Neuronal stem cell (in vitro differentiated cells): ENCODE results near the gene C19orf73.

Experiments used
- DNase-seq: peaks from one replicate; pipeline ENCODE4 v3.0.0-alpha.2; 2013; ENCODE audit warnings: low spot score
- H2AFZ ChIP-seq: one replicate; pipeline ENCODE4 v1.6.1; 2013; ENCODE audit warnings: mild to moderate bottlenecking, low read length, inconsistent platforms
- H2AK5ac ChIP-seq: 2 replicates; pipeline ENCODE4 v1.6.1; 2013; ENCODE audit warnings: low read depth, mild to moderate bottlenecking, inconsistent platforms, low read length, moderate library complexity, mixed read lengths
- H2BK120ac ChIP-seq: 2 replicates; pipeline ENCODE4 v1.6.1; 2013; ENCODE audit warnings: low read depth, mild to moderate bottlenecking, inconsistent platforms, low read length, moderate library complexity, mixed read lengths
- H2BK12ac ChIP-seq: one replicate; pipeline ENCODE4 v1.6.1; 2013; ENCODE audit warnings: low read length, inconsistent platforms
- H2BK15ac ChIP-seq: 2 replicates; pipeline ENCODE4 v1.6.1; 2013; ENCODE audit warnings: mild to moderate bottlenecking, low read length, inconsistent platforms, mixed read lengths
- H2BK5ac ChIP-seq: one replicate; pipeline ENCODE4 v1.6.1; 2013; ENCODE audit warnings: inconsistent platforms, mild to moderate bottlenecking, low read length, moderate library complexity
- H3K14ac ChIP-seq: one replicate; pipeline ENCODE4 v1.6.1; 2013; ENCODE audit warnings: low read length, inconsistent platforms
- H3K18ac ChIP-seq: 2 replicates; pipeline ENCODE4 v1.6.1; 2013; ENCODE audit warnings: low read length, inconsistent platforms
- H3K23ac ChIP-seq: 2 replicates; pipeline ENCODE4 v1.6.1; 2013; ENCODE audit warnings: low read depth, mild to moderate bottlenecking, mixed read lengths, low read length, inconsistent platforms; ENCODE audit not compliant: poor library complexity
- H3K27ac ChIP-seq: replicated peaks from 3 replicates; pipeline ENCODE4 v1.5.1; 2013; ENCODE audit warnings: low read length, inconsistent platforms
- H3K27me3 ChIP-seq, 3 experiments: 2 replicates each; pipeline ENCODE4 v1.6.1; 2013; ENCODE audit warnings: low read length in 3 of 3, mild to moderate bottlenecking in 2 of 3, inconsistent platforms in 1 of 3, low read depth in 1 of 3, mixed read lengths in 1 of 3, moderate library complexity in 1 of 3; ENCODE audit not compliant: control insufficient read depth in 3 of 3, insufficient read depth in 3 of 3
- H3K36me3 ChIP-seq, 2 donors: replicated peaks in 1 of 2; 2 replicates each; pipeline ENCODE4 v1.6.1; 2013; ENCODE audit warnings: low read length in 2 of 2; ENCODE audit not compliant: control insufficient read depth in 2 of 2, insufficient read depth in 2 of 2
- H3K4ac ChIP-seq: 2 replicates; pipeline ENCODE4 v1.6.1; 2013; ENCODE audit warnings: inconsistent platforms, mild to moderate bottlenecking, low read length, moderate library complexity
- H3K4me1 ChIP-seq, 2 donors: 1 replicate in 1 of 2; 2 replicates in 1 of 2; pipeline ENCODE4 v1.6.1; 2013; ENCODE audit warnings: low read length in 2 of 2, low read depth in 1 of 2; ENCODE audit not compliant: control insufficient read depth in 2 of 2, insufficient read depth in 1 of 2
- H3K4me2 ChIP-seq: one replicate; pipeline ENCODE4 v1.6.1; 2013; ENCODE audit warnings: mild to moderate bottlenecking, low read length, inconsistent platforms; ENCODE audit not compliant: insufficient read depth, poor library complexity, severe bottlenecking
- H3K4me3 ChIP-seq, 2 donors: 2 replicates each; pipeline ENCODE4 v1.5.1; 2013; ENCODE audit warnings: low read length in 2 of 2, mild to moderate bottlenecking in 2 of 2, inconsistent platforms in 1 of 2, moderate library complexity in 1 of 2
- H3K79me1 ChIP-seq: one replicate; pipeline ENCODE4 v1.6.1; 2013; ENCODE audit warnings: low read depth, mild to moderate bottlenecking, inconsistent platforms, low read length, moderate library complexity
- H3K9ac ChIP-seq: one replicate; pipeline ENCODE4 v1.6.1; 2013; ENCODE audit warnings: mild to moderate bottlenecking, low read depth, low read length, inconsistent platforms; ENCODE audit not compliant: poor library complexity
- H3K9me3 ChIP-seq, 2 donors: replicated peaks in 1 of 2; 2 replicates each; pipeline versions ENCODE3 to v1.6.1; 2013; ENCODE audit warnings: low read length in 2 of 2, mild to moderate bottlenecking in 2 of 2, inconsistent platforms in 1 of 2, low read depth in 1 of 2, mixed read lengths in 1 of 2, moderate library complexity in 1 of 2; ENCODE audit not compliant: control insufficient read depth in 2 of 2, insufficient read depth in 1 of 2
- H4K8ac ChIP-seq: one replicate; pipeline ENCODE4 v1.6.1; 2013; ENCODE audit warnings: low read depth, mild to moderate bottlenecking, inconsistent platforms, low read length, moderate library complexity
- H4K91ac ChIP-seq: one replicate; pipeline ENCODE4 v1.6.1; 2013; ENCODE audit warnings: low read length, low read depth, mild to moderate bottlenecking, inconsistent platforms; ENCODE audit not compliant: poor library complexity
- WGBS, 2 donors: extraction: QIAGEN DNeasy Blood & Tissue Kit; methylation state at CpG; one replicate each; pipeline ENCODE4 v1.1.7; 2013; ENCODE audit warnings: missing lambda C conversion rate in 2 of 2, mixed read lengths in 1 of 2; ENCODE audit not compliant: insufficient read length in 2 of 2, insufficient replicate concordance in 1 of 2; ENCODE audit errors: extremely low coverage in 2 of 2; 5-methylcytosine and 5-hydroxymethylcytosine counted together

C19orf73 gene

GRCh38 chr19:49157445-49158224 is 38.7 kb upstream of the C19orf73 start, which contains the start of gene TRPM4:
Gene TRPM4 (plus strand): TSS chr19:49157792. CDS start chr19:49157867, 75 bp downstream.
- Histone ChIP-seq H3K9me3 (peaks cover 0 to 2% of the 10 kb centered on the region in 2 donors), H4K91ac (no peak within 1 kb of the TSS), H3K27ac (no peak within 1 kb of the TSS), H3K4me2 (peak within 1 kb of the TSS; percentile 78), H3K23ac (peak within 1 kb of the TSS; percentile 99), H3K79me1 (peaks cover 2% of the 10 kb centered on the region), H2BK15ac (peak within 1 kb of the TSS; percentile 84), H2AK5ac (peak within 1 kb of the TSS; percentile 60), H3K27me3 (peaks cover 0 to 15% (median 0%) of the 10 kb centered on the region in 3 experiments), H3K4ac (peak within 1 kb of the TSS; percentile 94), H3K36me3 (peaks cover 0 to 20% of the 10 kb centered on the region in 2 donors), H3K4me3 (peak within 1 kb of the TSS; percentile 92 to 98), H2BK5ac (peak within 1 kb of the TSS; percentile 53), H3K18ac (peak within 1 kb of the TSS; percentile 97), H4K8ac (peak within 1 kb of the TSS; percentile 1), H3K14ac (peak within 1 kb of the TSS; percentile 79), H3K9ac (peak within 1 kb of the TSS; percentile 94), H2BK12ac (no peak within 1 kb of the TSS), H2AFZ (peak within 1 kb of the TSS; percentile 91), H3K4me1 (peaks cover 16 to 20% of the 10 kb centered on the region in 2 donors), H2BK120ac (peak within 1 kb of the TSS; percentile 72)
- no CpG with 5 or more reads among the region's 41 CpGs for WGBS, 2 donors
- peak; percentile 83 for DNase-seq

GRCh38 chr19:49155820-49156346 is 36.9 kb upstream of the C19orf73 start:
- Histone ChIP-seq H2BK12ac (no peak overlapping the region), H2BK120ac (no peak overlapping the region), H3K9me3 (peaks cover 0 to 2% of the 10 kb centered on the region in 2 donors), H3K9ac (no peak overlapping the region), H2AK5ac (peak overlapping the region; percentile 81), H3K27ac (no peak overlapping the region), H3K18ac (peak overlapping the region; percentile 67), H2BK15ac (peak overlapping the region; percentile 64), H3K14ac (no peak overlapping the region), H4K8ac (no peak overlapping the region), H3K36me3 (peaks cover 0 to 12% of the 10 kb centered on the region in 2 donors), H2AFZ (peak overlapping the region; percentile 76), H3K27me3 (peaks cover 0 to 26% (median 0%) of the 10 kb centered on the region in 3 experiments), H3K23ac (no peak overlapping the region), H4K91ac (no peak overlapping the region), H3K79me1 (peaks cover 2% of the 10 kb centered on the region), H3K4me1 (peaks cover 20% of the 10 kb centered on the region in 2 donors), H2BK5ac (no peak overlapping the region), H3K4ac (no peak overlapping the region), H3K4me3 (no peak overlapping the region), H3K4me2 (no peak overlapping the region)
- no CpG with 5 or more reads among the region's 4 CpGs for WGBS, 2 donors
- DNase-seq: no peak

GRCh38 chr19:49155005-49155819 is 36.3 kb upstream of the C19orf73 start, which contains the start of gene HRC:
Gene HRC (minus strand): TSS chr19:49155396. CDS start chr19:49155237, 159 bp downstream.
- peak within 1 kb of the TSS; percentile 44 for H2BK12ac ChIP-seq
- peaks cover 20 to 21% of the 10 kb centered on the region in 2 donors for H3K4me1 ChIP-seq
- no peak within 1 kb of the TSS for H2BK120ac ChIP-seq
- peak within 1 kb of the TSS; percentile 4 for H3K14ac ChIP-seq
- peaks cover 0 to 2% of the 10 kb centered on the region in 2 donors for H3K9me3 ChIP-seq
- no peak within 1 kb of the TSS for H4K8ac ChIP-seq
- H2AFZ ChIP-seq: peak within 1 kb of the TSS; percentile 76
- H3K79me1 ChIP-seq: no peaks in the 10 kb centered on the region
- H3K18ac ChIP-seq: peak within 1 kb of the TSS; percentile 89
- H3K4me3 ChIP-seq: peak within 1 kb of the TSS in 1 of 2 donors; percentile 9
- no peak for DNase-seq
- H2BK5ac ChIP-seq: no peak within 1 kb of the TSS
- WGBS, 2 donors: no CpG with 5 or more reads among the region's 19 CpGs
- H3K23ac ChIP-seq: peak within 1 kb of the TSS; percentile 37
- peak within 1 kb of the TSS; percentile 64 for H2BK15ac ChIP-seq
- H3K27me3 ChIP-seq: peaks cover 0 to 26% (median 0%) of the 10 kb centered on the region in 3 experiments
- H3K4ac ChIP-seq: peak within 1 kb of the TSS; percentile 31
- peak within 1 kb of the TSS; percentile 81 for H2AK5ac ChIP-seq
- H3K36me3 ChIP-seq: peaks cover 0 to 9% of the 10 kb centered on the region in 2 donors
- no peak within 1 kb of the TSS for H3K27ac ChIP-seq
- no peak within 1 kb of the TSS for H4K91ac ChIP-seq
- H3K4me2 ChIP-seq: no peak within 1 kb of the TSS
- H3K9ac ChIP-seq: no peak within 1 kb of the TSS
